Stimulated activated naive CD8-positive, alpha-beta T cell treated with anti-CD3 and anti-CD28 coated beads, Interleukin-15, amount 100 ng/mL, for 72 hours (primary cell): ENCODE data around the gene ZBBX.
"Not testable (repeated sequence)": the region's sequence is repeated elsewhere in the genome, so short reads cannot be mapped to it uniquely, and the experiment has no call there.

ENCODE experiments used
- ATAC-seq: fragments of 150-1000 bp; cut with Tn5 transposase; 2 replicates; pipeline ENCODE4 v1.10.0; 2021; ENCODE audit warnings: mild to moderate bottlenecking, moderate library complexity
- DNase-seq, 2 donors: peaks; one replicate each; pipeline ENCODE4 v3.0.0; 2021 to 2022
- H3K27ac Mint-ChIP-seq, 2 donors: one replicate each; pipeline ENCODE4 v1.8.0; 2022; ENCODE audit warnings: mild to moderate bottlenecking in 2 of 2, mixed read lengths in 2 of 2, moderate library complexity in 2 of 2
- H3K27me3 Mint-ChIP-seq: one replicate; pipeline ENCODE4 v1.8.0; 2022; ENCODE audit warnings: mixed read lengths
- H3K4me1 Mint-ChIP-seq: one replicate; pipeline ENCODE4 v1.8.0; 2022; ENCODE audit warnings: mild to moderate bottlenecking, mixed read lengths
- H3K4me3 Mint-ChIP-seq, 2 donors: one replicate each; pipeline ENCODE4 v1.8.0; 2022; ENCODE audit warnings: mild to moderate bottlenecking in 2 of 2, mixed read lengths in 2 of 2, moderate library complexity in 1 of 2
- H3K9me3 Mint-ChIP-seq, 2 donors: one replicate each; pipeline ENCODE4 v1.8.0; 2022; ENCODE audit warnings: mixed read lengths in 2 of 2

Gene ZBBX

GRCh38 chr3:167380004-167380689, at the start of gene ZBBX:
Gene ZBBX, minus strand, starts transcription at chr3:167380297. Its CDS starts 7,396 bp downstream, at chr3:167372901.
- H3K27ac Mint-ChIP-seq: peak within 1 kb of the TSS; percentile 85 to 86
- H3K4me3 Mint-ChIP-seq: peak within 1 kb of the TSS; percentile 84 to 88
- H3K4me1 Mint-ChIP-seq: peaks cover 7% of the 10 kb centered on the region
- ATAC-seq (peak; percentile 94), DNase-seq (peak; percentile 81 to 86)
- H3K27me3 Mint-ChIP-seq: peaks cover 24% of the 10 kb centered on the region
- no peaks in the 10 kb centered on the region for H3K9me3 Mint-ChIP-seq

GRCh38 chr3:167426962-167427361, 46.9 kb upstream of the ZBBX start:
- not testable (repeated sequence) for H3K27ac Mint-ChIP-seq, DNase-seq, H3K4me1 Mint-ChIP-seq, H3K9me3 Mint-ChIP-seq, H3K4me3 Mint-ChIP-seq, ATAC-seq
- peaks cover 20% of the 10 kb centered on the region for H3K27me3 Mint-ChIP-seq

GRCh38 chr3:167422396-167422795, 42.3 kb upstream of the ZBBX start:
- not testable (repeated sequence) for H3K27ac Mint-ChIP-seq, H3K9me3 Mint-ChIP-seq, ATAC-seq, DNase-seq, H3K4me1 Mint-ChIP-seq, H3K4me3 Mint-ChIP-seq
- peaks cover 16% of the 10 kb centered on the region for H3K27me3 Mint-ChIP-seq

DNA sequence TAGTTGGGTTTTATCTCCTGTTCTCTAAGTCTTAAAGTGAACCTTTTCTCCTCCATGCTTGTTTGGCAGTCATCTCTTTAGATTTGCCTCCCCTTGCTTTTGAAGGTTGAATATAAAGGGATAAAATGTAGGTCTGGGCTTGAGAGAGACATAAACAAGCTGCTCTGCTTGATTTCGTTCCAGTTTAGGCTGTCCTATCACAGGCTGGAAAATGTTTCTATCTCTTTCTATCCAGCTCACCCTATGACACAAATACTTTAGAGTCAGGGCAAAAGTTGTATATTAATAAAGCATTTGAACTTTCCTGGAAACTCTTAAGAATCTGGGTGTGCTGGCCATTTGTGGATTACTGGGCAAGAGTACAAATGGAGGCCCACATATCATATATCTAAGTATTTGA, 29.5 kb upstream of the ZBBX start:
- H3K27ac Mint-ChIP-seq: no peak overlapping the region
- no peak overlapping the region for H3K4me3 Mint-ChIP-seq
- H3K4me1 Mint-ChIP-seq: no peaks in the 10 kb centered on the region
- ATAC-seq (no peak), DNase-seq (no peak)
- H3K27me3 Mint-ChIP-seq: no peaks in the 10 kb centered on the region
- no peaks in the 10 kb centered on the region for H3K9me3 Mint-ChIP-seq

GRCh38 chr3:167406876-167407492, 26.9 kb upstream of the ZBBX start:
- Mint-ChIP-seq H3K27ac (no peak overlapping the region), H3K4me3 (no peak overlapping the region), H3K4me1 (no peaks in the 10 kb centered on the region), H3K9me3 (no peaks in the 10 kb centered on the region), H3K27me3 (peaks cover 2% of the 10 kb centered on the region)
- ATAC-seq (no peak), DNase-seq (peak in 1 of 2 donors; percentile 10)

- no peaks in the 10 kb centered on the region for H3K4me1 Mint-ChIP-seq
- H3K9me3 Mint-ChIP-seq: no peaks in the 10 kb centered on the region
- no peak overlapping the region for H3K27ac Mint-ChIP-seq
- ATAC-seq: no peak
- H3K27me3 Mint-ChIP-seq: peaks cover 16% of the 10 kb centered on the region
- H3K4me3 Mint-ChIP-seq: no peak overlapping the region
- no peak for DNase-seq
These were observed 17.7 kb upstream of the ZBBX start for GRCh38 chr3:167397826-167398225.

GRCh38 chr3:167396075-167396474, 16.0 kb upstream of the ZBBX start:
- H3K4me3 Mint-ChIP-seq: no peak overlapping the region
- DNase-seq (no peak), ATAC-seq (no peak)
- no peaks in the 10 kb centered on the region for H3K9me3 Mint-ChIP-seq
- H3K27ac Mint-ChIP-seq: no peak overlapping the region
- H3K27me3 Mint-ChIP-seq: peaks cover 15% of the 10 kb centered on the region
- no peaks in the 10 kb centered on the region for H3K4me1 Mint-ChIP-seq

DNA sequence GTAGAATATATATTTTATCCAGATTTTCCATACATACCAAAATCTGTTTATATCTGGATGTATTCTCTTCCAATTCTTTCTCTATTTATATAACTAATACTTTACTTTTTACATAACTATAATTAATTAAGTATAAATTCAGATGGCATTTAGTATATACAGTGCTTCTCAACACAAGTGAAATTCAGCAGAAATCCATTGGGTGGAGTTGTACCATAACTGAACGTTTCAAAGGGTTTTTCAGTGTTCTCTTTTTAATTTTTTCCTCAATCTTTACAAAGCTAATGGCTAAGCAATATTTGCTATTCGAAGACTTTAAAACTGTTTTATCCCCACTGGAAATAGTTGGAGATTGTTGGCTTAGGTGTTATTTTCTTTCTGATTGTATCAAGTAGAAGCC, 13.9 kb upstream of the ZBBX start:
- H3K9me3 Mint-ChIP-seq: no peaks in the 10 kb centered on the region
- peaks cover 22% of the 10 kb centered on the region for H3K27me3 Mint-ChIP-seq
- ATAC-seq: no peak
- no peak overlapping the region for H3K27ac Mint-ChIP-seq
- no peak for DNase-seq
- no peaks in the 10 kb centered on the region for H3K4me1 Mint-ChIP-seq
- H3K4me3 Mint-ChIP-seq: no peak overlapping the region

DNA sequence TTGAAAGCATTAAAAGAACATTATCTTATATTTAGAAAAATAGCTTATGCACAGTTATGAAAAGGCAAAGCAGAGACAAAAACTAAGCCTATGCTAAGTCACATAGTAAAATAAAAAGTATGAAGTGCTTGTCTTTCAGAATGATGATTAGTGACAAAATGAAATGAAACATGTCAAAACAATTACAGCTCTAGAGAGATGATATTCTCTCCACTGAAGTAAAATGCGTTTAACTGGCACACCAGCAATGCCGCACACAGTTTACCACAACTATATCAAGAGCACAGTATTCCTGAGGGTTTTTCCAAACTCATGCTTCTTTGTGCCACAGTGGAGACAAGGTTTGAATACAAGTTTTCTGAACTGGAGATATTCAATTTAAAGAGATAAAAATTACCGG, 2.1 kb upstream of the ZBBX start:
- Mint-ChIP-seq H3K4me1 (peaks cover 7% of the 10 kb centered on the region), H3K9me3 (no peaks in the 10 kb centered on the region), H3K27me3 (peaks cover 24% of the 10 kb centered on the region), H3K4me3 (no peak overlapping the region), H3K27ac (no peak overlapping the region)
- no peak for DNase-seq
- no peak for ATAC-seq

DNA sequence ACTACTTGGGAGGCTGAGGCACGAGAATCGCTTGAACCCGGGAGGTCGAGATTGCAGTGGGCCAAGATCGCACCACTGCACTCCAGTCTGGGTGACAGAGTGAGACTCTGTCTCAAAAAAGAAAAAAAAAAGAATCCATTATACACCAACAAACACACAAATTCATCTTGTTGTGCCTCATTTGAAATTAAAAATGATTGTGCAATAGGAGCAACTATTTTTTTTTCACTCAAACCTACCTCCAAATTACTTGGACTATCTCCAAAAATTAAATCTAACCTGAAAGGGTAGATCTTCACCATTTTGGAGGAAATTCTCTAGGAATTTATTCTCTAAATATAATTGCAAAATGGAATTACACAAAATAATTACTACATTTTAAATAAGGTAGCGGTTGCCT, 4.6 kb downstream of the ZBBX start:
- no peaks in the 10 kb centered on the region for H3K9me3 Mint-ChIP-seq
- DNase-seq (no peak), ATAC-seq (no peak)
- peaks cover 7% of the 10 kb centered on the region for H3K4me1 Mint-ChIP-seq
- H3K27me3 Mint-ChIP-seq: peaks cover 17% of the 10 kb centered on the region
- no peak overlapping the region for H3K4me3 Mint-ChIP-seq
- no peak overlapping the region for H3K27ac Mint-ChIP-seq

DNA sequence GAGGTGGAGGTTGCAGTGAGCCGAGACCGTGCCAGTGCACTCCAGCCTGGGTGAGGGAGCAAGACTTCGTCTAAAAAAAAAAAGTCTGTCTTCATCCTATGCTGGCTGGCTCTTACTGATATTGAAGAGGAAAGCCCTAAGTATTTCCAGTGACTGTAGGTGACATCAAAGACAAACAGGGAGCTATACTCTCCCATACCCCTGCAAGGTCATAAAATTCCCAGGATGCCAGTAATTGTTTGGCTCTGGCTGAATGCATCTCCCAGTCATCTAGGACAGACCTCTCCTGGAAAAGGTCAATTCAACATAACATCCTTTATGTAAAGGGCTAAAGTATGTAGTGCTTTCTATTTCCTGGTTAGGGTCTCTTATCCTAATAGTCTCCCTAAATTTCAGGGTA, 8.0 kb downstream of the ZBBX start:
- no peaks in the 10 kb centered on the region for H3K27me3 Mint-ChIP-seq
- DNase-seq: no peak
- H3K27ac Mint-ChIP-seq: no peak overlapping the region
- H3K4me1 Mint-ChIP-seq: no peaks in the 10 kb centered on the region
- H3K9me3 Mint-ChIP-seq: no peaks in the 10 kb centered on the region
- no peak overlapping the region for H3K4me3 Mint-ChIP-seq
- no peak for ATAC-seq

DNA sequence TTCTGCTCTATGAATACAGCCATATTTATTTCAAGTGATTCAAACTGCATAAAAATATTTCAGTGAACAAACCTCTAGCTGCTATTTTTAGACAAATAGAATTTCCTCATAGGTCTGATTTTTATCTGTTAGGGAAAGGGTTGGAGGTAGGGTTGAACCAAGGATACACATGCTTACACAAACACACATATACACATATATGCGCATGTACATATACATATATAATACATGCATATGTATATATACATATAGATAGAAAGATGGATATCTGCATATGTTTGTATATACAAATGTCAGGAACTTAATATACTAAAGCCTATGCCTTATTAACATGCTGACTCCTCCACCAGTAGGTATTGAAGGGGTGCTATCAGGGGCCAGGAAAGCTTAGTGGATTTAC, 18.1 kb downstream of the ZBBX start:
- no peak for DNase-seq
- no peak for ATAC-seq
- no peak overlapping the region for H3K4me3 Mint-ChIP-seq
- H3K27ac Mint-ChIP-seq: no peak overlapping the region
- H3K27me3 Mint-ChIP-seq: no peaks in the 10 kb centered on the region
- H3K4me1 Mint-ChIP-seq: no peaks in the 10 kb centered on the region
- no peaks in the 10 kb centered on the region for H3K9me3 Mint-ChIP-seq

DNA sequence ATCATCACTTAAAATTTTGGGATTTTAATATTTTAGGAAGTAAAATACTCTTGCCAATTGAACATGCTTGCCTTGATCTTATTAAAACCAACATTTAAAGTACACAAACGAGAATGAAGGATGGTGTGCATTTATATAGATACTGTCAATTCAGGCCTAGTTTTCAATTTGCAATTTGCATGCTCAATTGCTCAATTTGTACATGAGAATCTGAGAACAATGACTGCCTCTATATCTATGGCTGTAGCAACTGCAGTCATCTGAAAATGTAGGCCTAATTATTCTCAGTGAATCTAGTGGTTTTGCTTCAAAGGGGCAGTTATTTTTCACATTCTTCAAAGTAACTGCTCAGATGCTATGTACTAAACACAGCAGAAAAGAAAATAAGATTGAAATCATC, 18.8 kb downstream of the ZBBX start:
- DNase-seq (no peak), ATAC-seq (no peak)
- Mint-ChIP-seq H3K9me3 (no peaks in the 10 kb centered on the region), H3K4me3 (no peak overlapping the region), H3K27ac (no peak overlapping the region), H3K4me1 (no peaks in the 10 kb centered on the region), H3K27me3 (no peaks in the 10 kb centered on the region)

DNA sequence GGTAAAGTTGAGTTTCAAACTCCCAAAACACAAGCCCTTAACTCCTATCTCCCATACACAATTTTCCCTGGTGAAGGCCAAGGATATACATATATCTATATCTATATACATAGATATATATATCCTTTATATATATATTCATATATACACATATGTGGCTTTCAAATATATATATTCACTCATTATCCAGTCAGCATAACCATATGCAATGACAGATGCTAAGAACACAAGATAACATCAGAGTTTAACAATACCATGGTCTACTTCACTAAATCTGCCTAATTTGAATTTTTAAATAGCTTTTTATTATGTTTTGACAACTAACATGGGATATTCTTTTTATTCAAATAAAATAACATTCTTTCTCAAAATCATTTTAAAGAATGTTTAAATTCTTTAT, 24.7 kb downstream of the ZBBX start:
- Mint-ChIP-seq H3K27ac (no peak overlapping the region), H3K4me3 (no peak overlapping the region), H3K9me3 (no peaks in the 10 kb centered on the region), H3K27me3 (peaks cover 11% of the 10 kb centered on the region), H3K4me1 (no peaks in the 10 kb centered on the region)
- no peak for ATAC-seq
- no peak for DNase-seq

DNA sequence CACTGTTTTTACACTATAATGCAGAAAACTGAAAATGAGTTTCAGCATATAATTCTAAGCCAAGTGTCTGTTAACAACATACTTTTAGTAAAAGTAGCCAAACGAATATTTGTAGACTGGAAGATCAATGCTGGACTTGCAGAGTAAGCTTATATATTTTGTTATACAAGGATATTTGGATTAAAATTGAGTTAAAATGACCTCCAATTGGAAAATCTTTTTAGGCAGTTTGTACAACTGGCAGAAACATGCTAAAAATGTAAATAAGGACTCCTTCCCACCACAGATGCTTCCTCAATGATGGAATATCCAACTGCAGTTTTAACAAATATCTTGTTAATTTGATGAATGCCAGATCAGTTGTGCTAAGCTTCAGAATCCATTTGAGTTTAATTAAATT, 25.3 kb downstream of the ZBBX start:
- Mint-ChIP-seq H3K4me3 (no peak overlapping the region), H3K27me3 (peaks cover 11% of the 10 kb centered on the region), H3K9me3 (no peaks in the 10 kb centered on the region), H3K4me1 (no peaks in the 10 kb centered on the region), H3K27ac (no peak overlapping the region)
- ATAC-seq: no peak
- DNase-seq: no peak

- DNase-seq (no peak), ATAC-seq (no peak)
- Mint-ChIP-seq H3K27me3 (peaks cover 11% of the 10 kb centered on the region), H3K4me1 (no peaks in the 10 kb centered on the region), H3K9me3 (no peaks in the 10 kb centered on the region), H3K4me3 (no peak overlapping the region), H3K27ac (no peak overlapping the region)
These were observed 29.7 kb downstream of the ZBBX start for GRCh38 chr3:167350245-167350862.
